Measurements from ENCODE around the gene MEF2D.

DNA sequence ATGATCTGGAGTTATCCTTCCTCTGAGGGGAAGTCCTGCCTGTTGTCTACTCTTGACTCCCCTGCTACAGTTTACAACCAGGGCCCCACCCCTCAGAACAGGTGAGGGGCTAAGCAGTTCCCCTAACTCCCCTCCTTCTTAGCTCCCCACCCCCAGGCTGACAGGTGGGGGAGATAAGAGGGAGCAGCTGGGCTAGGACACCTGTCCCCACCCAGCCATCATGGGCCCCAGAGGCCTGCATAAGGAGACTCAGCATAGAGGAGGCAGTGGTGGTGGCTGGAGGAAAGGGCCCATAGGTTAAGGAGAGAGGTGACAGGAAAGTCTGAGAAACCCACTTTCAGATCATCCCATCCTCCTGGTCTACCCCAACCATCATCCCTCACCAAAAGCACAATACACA lies 6.8 kb downstream of the MEF2D start:
- no peak for TF ChIP-seq POLR2A (IDR thresholded peaks at IDR 0.05; ENCODE audit: low read depth, low read length)
- no peak for TF ChIP-seq POLR2AphosphoS5 (IDR thresholded peaks at IDR 0.05; ENCODE audit: low read depth, low read length)

Measured in GM12892 (cell line).